Activated B cell treated with CpG ODN at 0.5 μM for 24 hours (primary cell): Measurements from ENCODE around the gene PHKG2. TPM values are rescaled to one million over a fixed set of nuclear protein-coding genes. Genes with fewer than 3 reads are reported as not detected.

Experiments
- ATAC-seq: fragments of 200-7000 bp; cut with Tn5 transposase; one replicate; pipeline ENCODE4 v1.10.0; 2021; ENCODE audit warnings: low read depth, mild to moderate bottlenecking, moderate library complexity
- CTCF ChIA-PET: fragments of 350-600 bp; sonication (Branson Sonifier 250); formaldehyde crosslinking; loops from one replicate; lab custom pipeline; 2021; ENCODE audit warnings: antibody characterized with exemption; lab: Charles Lee
- POLR2A ChIA-PET: fragments of 350-600 bp; sonication (Branson Sonifier 250); formaldehyde crosslinking; loops from one replicate; lab custom pipeline; 2021; ENCODE audit warnings: antibody characterized with exemption; lab: Charles Lee
- DNase-seq: peaks from one replicate; pipeline ENCODE4 v3.0.0; 2022
- H3K27ac Mint-ChIP-seq: one replicate; pipeline ENCODE4 v1.8.0; 2020; ENCODE audit warnings: mixed read lengths
- H3K27me3 Mint-ChIP-seq: one replicate; pipeline ENCODE4 v1.8.0; 2021; ENCODE audit warnings: mixed read lengths
- H3K36me3 Mint-ChIP-seq: one replicate; pipeline ENCODE4 v1.8.0; 2021; ENCODE audit warnings: low read depth, mixed read lengths
- H3K4me1 Mint-ChIP-seq: one replicate; pipeline ENCODE4 v1.8.0; 2021; ENCODE audit warnings: mixed read lengths
- H3K4me3 Mint-ChIP-seq: one replicate; pipeline ENCODE4 v1.8.0; 2020; ENCODE audit warnings: mild to moderate bottlenecking, mixed read lengths
- H3K9me3 Mint-ChIP-seq: one replicate; pipeline ENCODE4 v1.8.0; 2020; ENCODE audit warnings: mixed read lengths
- intact Hi-C: fragments of 100-400 bp; cut with micrococcal nuclease; formaldehyde crosslinking; loops from one replicate; pipeline ENCODE4 v1.15.1; 2024
- total RNA-seq: library from RNA; stranded (reverse); gene quantifications from 2 replicates; pipeline ENCODE4 v1.2.3, GENCODE V29; 2022
- TF ChIP-seq, protein P1 (sequence below): fragments of 200-600 bp; IDR thresholded peaks from one replicate; pipeline ENCODE4 v1.8.0; 2022; ENCODE audit warnings: antibody characterized with exemption, mild to moderate bottlenecking

The PHKG2 gene
- total RNA-seq, 1 donor from 2014 or later = 51.4 TPM

GRCh38 chr16:30748634-30749445 lies 615 bp downstream of the PHKG2 start:
- peak overlapping the region; percentile 91 for H3K4me3 Mint-ChIP-seq
- TF ChIP-seq, protein P1, sequence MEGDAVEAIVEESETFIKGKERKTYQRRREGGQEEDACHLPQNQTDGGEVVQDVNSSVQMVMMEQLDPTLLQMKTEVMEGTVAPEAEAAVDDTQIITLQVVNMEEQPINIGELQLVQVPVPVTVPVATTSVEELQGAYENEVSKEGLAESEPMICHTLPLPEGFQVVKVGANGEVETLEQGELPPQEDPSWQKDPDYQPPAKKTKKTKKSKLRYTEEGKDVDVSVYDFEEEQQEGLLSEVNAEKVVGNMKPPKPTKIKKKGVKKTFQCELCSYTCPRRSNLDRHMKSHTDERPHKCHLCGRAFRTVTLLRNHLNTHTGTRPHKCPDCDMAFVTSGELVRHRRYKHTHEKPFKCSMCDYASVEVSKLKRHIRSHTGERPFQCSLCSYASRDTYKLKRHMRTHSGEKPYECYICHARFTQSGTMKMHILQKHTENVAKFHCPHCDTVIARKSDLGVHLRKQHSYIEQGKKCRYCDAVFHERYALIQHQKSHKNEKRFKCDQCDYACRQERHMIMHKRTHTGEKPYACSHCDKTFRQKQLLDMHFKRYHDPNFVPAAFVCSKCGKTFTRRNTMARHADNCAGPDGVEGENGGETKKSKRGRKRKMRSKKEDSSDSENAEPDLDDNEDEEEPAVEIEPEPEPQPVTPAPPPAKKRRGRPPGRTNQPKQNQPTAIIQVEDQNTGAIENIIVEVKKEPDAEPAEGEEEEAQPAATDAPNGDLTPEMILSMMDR = no peak
- peak overlapping the region; percentile 53 for H3K27ac Mint-ChIP-seq
- H3K36me3 Mint-ChIP-seq = peaks cover 45% of the 10 kb centered on the region
- no peaks in the 10 kb centered on the region for H3K9me3 Mint-ChIP-seq
- H3K27me3 Mint-ChIP-seq = no peaks in the 10 kb centered on the region
- ATAC-seq = peak; percentile 2
- POLR2A ChIA-PET = interaction anchor here (0.6 to 2.4 kb wide), 34 partner anchors 11 to 959 kb away, joined by 3 to 19 read pairs (median 4); partner anchors contain the start of genes ARMC5, CFAP119, KAT8 and KIF22
- CTCF ChIA-PET = interaction anchor here (1.5 kb wide), 1 partner anchor 66 kb away, joined by 7 read pairs; no protein-coding TSS in a partner anchor
- intact Hi-C loops = loop anchor here (1.0 to 5.0 kb wide), 6 partner anchors 13 to 173 kb away; partner anchors contain the start of genes CFAP119, FBRS, PRR14 and RNF40
- peaks cover 24% of the 10 kb centered on the region for H3K4me1 Mint-ChIP-seq
- no peak for DNase-seq

GRCh38 chr16:30750201-30750600 lies 2.0 kb downstream of the PHKG2 start:
- ChIA-PET CTCF (no interaction called here), POLR2A (interaction anchor here (0.6 kb wide), 1 partner anchor 1821 kb away, joined by 4 read pairs; no protein-coding TSS in a partner anchor)
- TF ChIP-seq, protein P1 = no peak
- H3K9me3 Mint-ChIP-seq = no peaks in the 10 kb centered on the region
- no peaks in the 10 kb centered on the region for H3K27me3 Mint-ChIP-seq
- H3K4me1 Mint-ChIP-seq = peaks cover 24% of the 10 kb centered on the region
- peak overlapping the region; percentile 48 for H3K4me3 Mint-ChIP-seq
- peaks cover 43% of the 10 kb centered on the region for H3K36me3 Mint-ChIP-seq
- DNase-seq (no peak), ATAC-seq (no peak)
- intact Hi-C loops = no loop called here
- no peak overlapping the region for H3K27ac Mint-ChIP-seq

- POLR2A ChIA-PET = interaction anchor here (0.6 kb wide), 1 partner anchor 1822 kb away, joined by 4 read pairs; no protein-coding TSS in a partner anchor
- Mint-ChIP-seq H3K9me3 (no peaks in the 10 kb centered on the region), H3K36me3 (peaks cover 48% of the 10 kb centered on the region), H3K27ac (no peak overlapping the region), H3K27me3 (no peaks in the 10 kb centered on the region), H3K4me3 (no peak overlapping the region), H3K4me1 (peaks cover 24% of the 10 kb centered on the region)
- intact Hi-C loops = no loop called here
- DNase-seq (no peak), ATAC-seq (no peak)
- CTCF ChIA-PET = no interaction called here
- TF ChIP-seq, protein P1 = no peak
These were observed 2.7 kb downstream of the PHKG2 start for GRCh38 chr16:30750876-30751465.

GRCh38 chr16:30753596-30753995 lies 5.4 kb downstream of the PHKG2 start:
- peaks cover 12% of the 10 kb centered on the region for H3K4me1 Mint-ChIP-seq
- H3K9me3 Mint-ChIP-seq = no peaks in the 10 kb centered on the region
- intact Hi-C loops = no loop called here
- no peak overlapping the region for H3K4me3 Mint-ChIP-seq
- no peak for ATAC-seq
- CTCF ChIA-PET = no interaction called here
- POLR2A ChIA-PET = no interaction called here
- TF ChIP-seq, protein P1 = no peak
- H3K27ac Mint-ChIP-seq = no peak overlapping the region
- peaks cover 59% of the 10 kb centered on the region for H3K36me3 Mint-ChIP-seq
- no peaks in the 10 kb centered on the region for H3K27me3 Mint-ChIP-seq
- DNase-seq = no peak
